K562 (cell line): Measurements from ENCODE around the gene RBM18. TPM values are rescaled to one million over a fixed set of nuclear protein-coding genes. Genes with fewer than 3 reads are reported as not detected.

Experiments used
- CCNT2 ChIP-seq: IDR thresholded peaks from 2 replicates; pipeline ENCODE4 v1.6.1; 2011; ENCODE audit warnings: borderline replicate concordance, low read depth, mild to moderate bottlenecking, moderate library complexity, mixed read lengths, low read length; ENCODE audit not compliant: insufficient read length; ENCODE audit errors: extremely low read depth
- FOXP1 ChIP-seq: sonication (generic); formaldehyde crosslinking; IDR thresholded peaks from 2 replicates; pipeline ENCODE4 v1.8.0; 2022; ENCODE audit warnings: mild to moderate bottlenecking, missing genetic modification reagents
- HNRNPH1 ChIP-seq: fragments of 200-400 bp; formaldehyde crosslinking; optimal IDR thresholded peaks from 2 replicates; pipeline ENCODE3; 2017; ENCODE audit warnings: low read depth, mild to moderate bottlenecking, low read length, moderate library complexity
- KDM5B ChIP-seq: fragments of 200-600 bp; sonication (generic); IDR thresholded peaks from 2 replicates; pipeline ENCODE4 v1.6.1; 2012; ENCODE audit warnings: low read depth, mild to moderate bottlenecking, moderate library complexity, low read length, control low read depth, inconsistent platforms; ENCODE audit not compliant: insufficient replicate concordance
- POLR2B ChIP-seq: fragments of 450-650 bp; IDR thresholded peaks from 2 replicates; pipeline ENCODE4 v1.6.1; 2018; ENCODE audit warnings: low read depth; ENCODE audit not compliant: partially characterized antibody
- PRDM10 ChIP-seq: fragments of 450-650 bp; IDR thresholded peaks from 2 replicates; pipeline ENCODE4 v1.6.1; 2018; ENCODE audit not compliant: partially characterized antibody
- RBM25 ChIP-seq: fragments of 200-400 bp; formaldehyde crosslinking; IDR thresholded peaks from 2 replicates; pipeline ENCODE4 v1.6.1; 2018; ENCODE audit warnings: low read length, low read depth, moderate library complexity; ENCODE audit not compliant: severe bottlenecking
- TRIM24 ChIP-seq, 2 experiments: fragments of 450-650 bp; IDR thresholded peaks; 2 replicates each; pipeline ENCODE4 v1.6.1; 2016
- WHSC1 ChIP-seq: IDR thresholded peaks from one replicate; pipeline ENCODE4 v1.6.1; 2012; ENCODE audit warnings: low read length, control low read depth, inconsistent platforms
- ZBED1 ChIP-seq: IDR thresholded peaks from 2 replicates; pipeline ENCODE4 v1.6.1; 2014
- ZBTB5 ChIP-seq: fragments of 450-650 bp; IDR thresholded peaks from 2 replicates; pipeline ENCODE4 v1.6.1; 2017; ENCODE audit warnings: antibody characterized with exemption
- ZBTB9 ChIP-seq: fragments of 450-650 bp; formaldehyde crosslinking; IDR thresholded peaks from 2 replicates; pipeline ENCODE4 v1.4.0; 2020; ENCODE audit warnings: mild to moderate bottlenecking, moderate library complexity
- ZHX1 ChIP-seq: fragments of 150-350 bp; conservative IDR thresholded peaks from 2 replicates; pipeline ENCODE4 v1.6.1; 2014; ENCODE audit warnings: low read length
- ZNF584 ChIP-seq: fragments of 200-800 bp; sonication (Bioruptor generic); IDR thresholded peaks from 2 replicates; pipeline ENCODE4 v1.6.1; 2016; ENCODE audit warnings: low read depth, mild to moderate bottlenecking, missing genetic modification characterization, missing compliant biosample characterization
- ZNF589 ChIP-seq: fragments of 200-800 bp; sonication (Bioruptor generic); IDR thresholded peaks from 2 replicates; pipeline ENCODE4 v1.6.1; 2016; ENCODE audit warnings: low read depth, missing genetic modification characterization, missing compliant biosample characterization
- polyA plus RNA-seq, 8 experiments: library from polyadenylated mRNA; depleted of rRNA in 4 of 8; stranded (reverse) in 5 of 8; unstranded in 3 of 8; fragments of >200 nt; fragmentation: Nextera tagmentation in 2 of 8; fragmentation: Illumina TruSeq in 1 of 8; extraction: Ambion mirVana in 2 of 8; extraction: Trizol in 1 of 8; gene quantifications; 2 replicates each; pipeline versions ENCODE4 v1.2.1 to v1.2.3, GENCODE V29; 2011 to 2014; ENCODE audit warnings: inconsistent platforms in 1 of 8, missing spikeins in 1 of 8
- total RNA-seq, 7 experiments: library from RNA; depleted of rRNA in 6 of 7; stranded (reverse); fragments of >200 nt in 6 of 7; fragmentation: Illumina TruSeq in 2 of 7; extraction: Trizol in 2 of 7; gene quantifications; 2 replicates each; pipeline versions ENCODE4 v1.2.1 to v1.2.3, GENCODE V29; 2011 to 2021; ENCODE audit warnings: low replicate concordance in 1 of 7

RBM18 gene
- total and polyA plus RNA-seq, 9 of the 15 experiments (the other 6 are each of a cell fraction or from before 2014, with no cell fraction given): 7.9 to 86.3 (median 34.0) TPM

- no peak for TF ChIP-seq ZHX1
- peak; percentile 24 for TF ChIP-seq RBM25
- peak; percentile 30 for TF ChIP-seq CCNT2
- TF ChIP-seq ZNF584 (CRISPR knock-in tag): no peak
- peak; percentile 12; the same call in 1 of the 2 replicates for TF ChIP-seq FOXP1 (CRISPR knock-in tag)
- TF ChIP-seq TRIM24 (IDR thresholded peaks at IDR 0.05): peak in 1 of 2 experiments; percentile 15; a peak in 1 of 4 replicates
- no peak for TF ChIP-seq HNRNPH1
- peak; percentile 12 for TF ChIP-seq POLR2B
- TF ChIP-seq KDM5B: peak; percentile 57
- no peak for TF ChIP-seq ZBTB9 (CRISPR knock-in tag)
- TF ChIP-seq ZBED1: no peak
- TF ChIP-seq PRDM10: no peak
- TF ChIP-seq ZBTB5: no peak
- TF ChIP-seq WHSC1: no peak
- TF ChIP-seq ZNF589 (CRISPR knock-in tag): 0 out of 2 replicates have a peak, but pooled peaks have one; percentile 35
Measured at GRCh38 chr9:122213589-122214413, 50.8 kb downstream of the RBM18 start (continued).
